SU-DHL-6 (cell line): ENCODE results near the gene TM4SF1.

Source experiments
- EZH2phosphoT487 ChIP-seq: fragments of 200-600 bp; sonication (generic), shearing (Covaris generic); conservative IDR thresholded peaks from 2 replicates; pipeline ENCODE4 v1.6.1; 2018; ENCODE audit warnings: mild to moderate bottlenecking, antibody characterized with exemption, low read length, moderate library complexity, mixed read lengths
- TF ChIP-seq, protein P1 (sequence below): fragments of 200-600 bp; sonication (generic); IDR thresholded peaks from one replicate; pipeline ENCODE4 v1.5.1; 2017; ENCODE audit warnings: antibody characterized with exemption, mild to moderate bottlenecking, low read length, moderate library complexity; ENCODE audit not compliant: insufficient read depth, poor library complexity, severe bottlenecking

- TF ChIP-seq EZH2phosphoT487, result no peak
- TF ChIP-seq, protein P1, sequence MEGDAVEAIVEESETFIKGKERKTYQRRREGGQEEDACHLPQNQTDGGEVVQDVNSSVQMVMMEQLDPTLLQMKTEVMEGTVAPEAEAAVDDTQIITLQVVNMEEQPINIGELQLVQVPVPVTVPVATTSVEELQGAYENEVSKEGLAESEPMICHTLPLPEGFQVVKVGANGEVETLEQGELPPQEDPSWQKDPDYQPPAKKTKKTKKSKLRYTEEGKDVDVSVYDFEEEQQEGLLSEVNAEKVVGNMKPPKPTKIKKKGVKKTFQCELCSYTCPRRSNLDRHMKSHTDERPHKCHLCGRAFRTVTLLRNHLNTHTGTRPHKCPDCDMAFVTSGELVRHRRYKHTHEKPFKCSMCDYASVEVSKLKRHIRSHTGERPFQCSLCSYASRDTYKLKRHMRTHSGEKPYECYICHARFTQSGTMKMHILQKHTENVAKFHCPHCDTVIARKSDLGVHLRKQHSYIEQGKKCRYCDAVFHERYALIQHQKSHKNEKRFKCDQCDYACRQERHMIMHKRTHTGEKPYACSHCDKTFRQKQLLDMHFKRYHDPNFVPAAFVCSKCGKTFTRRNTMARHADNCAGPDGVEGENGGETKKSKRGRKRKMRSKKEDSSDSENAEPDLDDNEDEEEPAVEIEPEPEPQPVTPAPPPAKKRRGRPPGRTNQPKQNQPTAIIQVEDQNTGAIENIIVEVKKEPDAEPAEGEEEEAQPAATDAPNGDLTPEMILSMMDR, result no peak
These were observed 8.8 kb upstream of the TM4SF1 start for GRCh38 chr3:149386299-149386606.
